GM10266 (cell line): Measurements from ENCODE around the gene PPP1R1A.

ENCODE experiments used
- DNase-seq: peaks from one replicate; pipeline ENCODE4 v3.0.0; 2012; ENCODE audit errors: extremely low spot score
- TF ChIP-seq, protein P1 (sequence below): IDR thresholded peaks from 2 replicates; pipeline ENCODE4 v1.5.1; 2012; ENCODE audit warnings: mild to moderate bottlenecking, low read depth; ENCODE audit not compliant: control insufficient read depth, insufficient read depth; ENCODE audit errors: missing control alignments

PPP1R1A gene

DNA sequence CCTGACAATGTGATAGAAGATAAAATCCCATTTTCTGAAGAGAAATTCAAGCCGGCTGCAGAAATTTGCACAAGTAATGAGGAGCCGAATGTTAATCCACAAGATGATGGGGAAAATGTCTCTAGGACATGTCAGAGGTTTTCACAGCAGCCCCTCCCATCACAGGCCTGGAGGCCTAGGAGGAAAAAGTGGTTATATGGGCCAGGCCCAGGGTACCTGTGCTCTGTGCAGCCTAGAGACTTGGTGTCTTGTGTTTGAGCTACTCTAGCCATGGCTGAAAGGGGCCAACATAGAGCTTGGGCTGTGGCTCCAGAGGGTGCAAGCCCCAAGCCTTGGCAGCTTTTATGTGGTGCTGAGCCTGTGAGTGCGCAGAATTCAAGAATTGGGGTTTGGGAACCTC lies 38.8 kb upstream of the PPP1R1A start:
- no peak for DNase-seq
- TF ChIP-seq, protein P1, sequence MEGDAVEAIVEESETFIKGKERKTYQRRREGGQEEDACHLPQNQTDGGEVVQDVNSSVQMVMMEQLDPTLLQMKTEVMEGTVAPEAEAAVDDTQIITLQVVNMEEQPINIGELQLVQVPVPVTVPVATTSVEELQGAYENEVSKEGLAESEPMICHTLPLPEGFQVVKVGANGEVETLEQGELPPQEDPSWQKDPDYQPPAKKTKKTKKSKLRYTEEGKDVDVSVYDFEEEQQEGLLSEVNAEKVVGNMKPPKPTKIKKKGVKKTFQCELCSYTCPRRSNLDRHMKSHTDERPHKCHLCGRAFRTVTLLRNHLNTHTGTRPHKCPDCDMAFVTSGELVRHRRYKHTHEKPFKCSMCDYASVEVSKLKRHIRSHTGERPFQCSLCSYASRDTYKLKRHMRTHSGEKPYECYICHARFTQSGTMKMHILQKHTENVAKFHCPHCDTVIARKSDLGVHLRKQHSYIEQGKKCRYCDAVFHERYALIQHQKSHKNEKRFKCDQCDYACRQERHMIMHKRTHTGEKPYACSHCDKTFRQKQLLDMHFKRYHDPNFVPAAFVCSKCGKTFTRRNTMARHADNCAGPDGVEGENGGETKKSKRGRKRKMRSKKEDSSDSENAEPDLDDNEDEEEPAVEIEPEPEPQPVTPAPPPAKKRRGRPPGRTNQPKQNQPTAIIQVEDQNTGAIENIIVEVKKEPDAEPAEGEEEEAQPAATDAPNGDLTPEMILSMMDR = no peak

DNA sequence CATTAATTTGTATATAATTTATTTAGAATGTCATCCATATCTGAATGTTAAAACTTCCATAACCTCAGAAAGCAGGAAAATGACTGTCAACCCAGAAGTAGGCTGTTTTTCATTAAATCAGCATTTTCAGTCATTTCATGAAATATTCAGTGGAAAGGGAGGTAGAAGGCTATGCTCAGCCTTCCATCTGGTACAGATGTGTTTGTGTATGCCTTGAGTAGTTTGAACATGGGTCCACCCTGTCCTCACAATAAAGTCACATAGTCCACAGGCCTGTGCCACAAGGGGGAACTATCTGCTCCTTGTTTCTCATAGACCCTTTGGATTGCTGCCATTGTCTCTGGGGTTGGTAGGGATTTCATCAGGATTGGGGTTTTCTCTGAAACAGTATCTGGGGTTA lies 37.1 kb upstream of the PPP1R1A start:
- no peak for DNase-seq
- TF ChIP-seq, protein P1 = no peak

DNA sequence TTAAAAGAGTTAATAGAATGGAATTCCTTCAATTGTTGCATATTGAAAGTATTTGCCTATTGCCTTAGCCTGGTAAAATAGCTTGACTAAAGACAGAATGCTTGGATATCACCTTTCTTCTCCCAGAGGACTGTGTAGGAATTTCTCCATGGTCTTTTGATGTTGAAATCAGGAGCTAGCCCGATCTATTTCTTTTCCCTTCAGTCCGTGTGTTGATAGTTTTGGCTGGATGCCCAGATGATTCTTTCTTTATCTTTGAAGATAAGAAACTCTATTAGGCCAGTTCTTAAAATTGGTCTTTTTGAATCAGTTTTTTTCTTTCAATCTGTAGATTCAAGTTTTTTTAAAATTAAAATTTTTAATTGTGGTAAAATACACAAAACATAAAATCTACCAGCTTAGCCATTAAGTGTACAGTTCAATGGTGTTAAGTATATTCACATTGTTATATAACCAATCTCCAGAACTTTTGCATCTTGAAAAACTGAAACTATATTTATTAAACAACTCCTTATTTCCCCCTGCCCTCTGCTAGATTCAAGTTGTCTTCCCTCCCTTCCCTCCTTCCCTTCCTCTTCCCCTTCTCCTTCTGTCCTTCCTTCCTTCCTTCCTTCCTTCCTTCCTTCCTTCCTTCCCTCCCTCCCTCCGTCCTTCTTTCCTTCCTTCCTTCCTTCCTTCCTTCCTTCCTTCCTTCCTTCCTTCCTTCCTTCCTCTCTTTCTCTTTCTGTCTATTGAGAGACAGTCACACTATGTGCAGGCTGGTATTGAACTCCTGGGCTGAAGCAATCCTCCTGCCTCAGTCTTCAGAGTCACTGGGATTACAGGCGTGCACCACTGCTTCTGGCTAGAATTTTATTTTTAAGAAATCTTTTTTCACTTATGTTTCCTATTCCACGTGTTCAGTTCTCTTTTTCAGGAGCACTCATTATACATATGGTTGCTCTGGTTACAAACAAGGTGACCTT lies 36.1 kb upstream of the PPP1R1A start:
- TF ChIP-seq, protein P1 = no peak
- DNase-seq = no peak

DNA sequence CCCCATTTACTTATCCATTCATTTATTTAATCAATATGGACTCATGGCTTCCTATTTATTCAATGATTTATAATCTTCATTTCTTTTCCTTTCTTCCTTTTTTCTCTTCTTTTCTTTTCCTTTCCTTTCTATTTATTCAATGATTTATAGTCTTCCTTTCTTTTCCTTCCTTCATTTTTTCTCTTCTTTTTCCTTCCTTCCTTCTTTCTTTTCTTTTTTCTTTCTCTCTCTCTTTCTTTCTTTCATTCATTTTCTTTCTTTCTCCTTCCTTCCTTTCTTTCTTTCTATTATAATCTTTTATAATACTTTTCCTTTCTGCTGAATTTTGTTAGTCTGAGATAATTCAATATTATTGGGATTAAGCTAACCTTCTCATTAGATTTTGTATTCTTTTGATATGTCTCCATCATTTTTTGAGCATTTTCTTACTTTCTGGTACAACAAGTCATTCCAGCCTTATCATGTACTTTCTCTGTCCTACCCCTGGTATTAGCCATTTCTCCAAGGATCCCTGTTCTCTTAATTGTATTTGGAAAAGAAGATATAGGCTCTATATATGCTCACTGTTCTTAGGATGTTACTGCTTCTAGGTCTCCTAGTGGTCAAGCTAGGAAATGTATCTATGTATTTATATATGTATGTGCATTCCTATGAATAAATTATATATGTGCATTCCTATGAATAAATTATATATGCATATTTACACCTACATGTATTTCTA lies 34.2 kb upstream of the PPP1R1A start:
- DNase-seq = no peak
- TF ChIP-seq, protein P1 = no peak

DNA sequence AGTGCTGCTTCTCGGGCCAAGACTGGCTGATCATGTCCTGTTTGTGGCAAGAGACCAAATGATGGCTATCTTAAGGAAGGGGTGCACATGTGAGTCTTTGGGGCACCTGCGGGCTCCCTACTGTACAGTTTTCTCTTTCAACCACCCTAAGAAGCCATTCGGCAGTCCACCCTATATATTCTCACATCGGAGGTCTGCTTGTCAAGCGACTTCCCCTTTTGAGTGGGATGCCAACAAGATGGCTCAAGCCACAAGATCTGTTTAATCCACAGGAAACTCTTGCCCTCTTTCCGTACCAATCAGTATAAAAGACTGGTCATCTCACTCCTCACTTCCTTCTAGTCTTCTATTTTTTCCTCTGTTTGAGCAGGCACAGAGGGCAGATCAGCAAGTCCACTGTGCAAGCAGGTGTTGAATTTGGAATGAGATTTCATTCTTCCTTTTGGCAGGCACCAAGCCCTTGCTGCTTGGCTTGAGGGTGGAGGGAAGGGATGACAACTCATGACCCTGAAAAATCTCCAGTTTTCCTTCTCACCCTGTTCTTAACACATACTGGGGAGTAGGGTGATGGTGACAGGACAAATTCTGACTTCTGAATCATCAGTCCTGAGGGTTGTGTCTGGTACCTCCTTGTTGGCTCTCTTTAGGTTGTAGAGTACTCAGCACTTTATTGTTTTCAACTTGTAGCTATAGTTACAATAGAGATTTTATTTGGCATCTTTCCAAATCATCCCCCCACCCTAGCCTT lies 28.6 kb upstream of the PPP1R1A start:
- TF ChIP-seq, protein P1 = no peak
- no peak for DNase-seq

DNA sequence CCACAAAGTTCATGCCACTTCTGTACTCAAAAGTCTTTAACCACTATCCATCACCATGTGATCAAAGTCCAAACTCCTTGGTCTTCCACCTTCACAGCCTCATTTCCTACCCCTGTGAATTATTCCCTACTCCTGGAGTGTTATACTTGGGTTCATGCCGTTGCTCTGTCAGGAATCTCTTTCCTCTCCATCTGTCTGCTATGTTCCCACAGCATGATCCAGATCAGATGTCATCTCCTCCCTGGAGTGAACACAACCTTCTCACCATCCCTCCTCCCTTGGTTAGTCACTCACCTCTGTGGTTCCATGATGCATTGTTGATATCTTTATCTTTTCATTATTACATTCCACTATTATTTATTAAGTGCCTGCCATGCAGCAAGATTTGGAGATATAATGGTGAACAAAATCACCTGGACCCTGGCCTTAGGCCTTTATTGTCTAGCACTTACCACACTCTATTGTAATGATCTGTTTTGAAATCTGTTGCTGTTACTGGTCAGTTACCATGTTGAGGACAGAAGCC lies 23.8 kb upstream of the PPP1R1A start:
- DNase-seq = no peak
- TF ChIP-seq, protein P1 = no peak
